Skeletal muscle tissue (tissue), 4 donors: ENCODE results near the gene RD3L. TPM values are rescaled to one million over a fixed set of nuclear protein-coding genes. Genes with fewer than 3 reads are reported as not detected.

Experiments
- H3K27ac ChIP-seq: one replicate; pipeline ENCODE4 v1.7.0; 2013; ENCODE audit warnings: mild to moderate bottlenecking, low read depth, low read length, inconsistent platforms
- H3K27me3 ChIP-seq, 3 donors: one replicate each; pipeline ENCODE4 v1.7.0; 2013; ENCODE audit warnings: low read length in 3 of 3; ENCODE audit not compliant: control insufficient read depth in 3 of 3, insufficient read depth in 3 of 3
- H3K36me3 ChIP-seq, 3 donors: one replicate each; pipeline ENCODE4 v1.7.0; 2013; ENCODE audit warnings: low read length in 3 of 3; ENCODE audit not compliant: control insufficient read depth in 3 of 3, insufficient read depth in 3 of 3
- H3K4me1 ChIP-seq, 3 donors: one replicate each; pipeline ENCODE4 v1.7.0; 2013; ENCODE audit warnings: low read length in 3 of 3, mild to moderate bottlenecking in 3 of 3; ENCODE audit not compliant: control insufficient read depth in 3 of 3, insufficient read depth in 3 of 3
- H3K4me3 ChIP-seq, 3 donors: one replicate each; pipeline ENCODE4 v1.7.0; 2013; ENCODE audit warnings: low read length in 3 of 3
- H3K9ac ChIP-seq, 3 donors: one replicate each; pipeline ENCODE4 v1.7.0; 2013; ENCODE audit warnings: low read length in 3 of 3, mild to moderate bottlenecking in 3 of 3, moderate library complexity in 2 of 3, low read depth in 1 of 3
- H3K9me3 ChIP-seq, 3 donors: one replicate each; pipeline ENCODE4 v1.7.0; 2013; ENCODE audit warnings: low read length in 3 of 3; ENCODE audit not compliant: control insufficient read depth in 3 of 3
- total RNA-seq: library from RNA; depleted of rRNA; stranded (reverse); fragments of >200 nt; gene quantifications from one replicate; pipeline ENCODE4 v1.2.3, GENCODE V29; 2014
- donor health status: Osteomylitis.

RD3L gene
- total RNA-seq, 1 donor from 2014 or later = not detected

DNA sequence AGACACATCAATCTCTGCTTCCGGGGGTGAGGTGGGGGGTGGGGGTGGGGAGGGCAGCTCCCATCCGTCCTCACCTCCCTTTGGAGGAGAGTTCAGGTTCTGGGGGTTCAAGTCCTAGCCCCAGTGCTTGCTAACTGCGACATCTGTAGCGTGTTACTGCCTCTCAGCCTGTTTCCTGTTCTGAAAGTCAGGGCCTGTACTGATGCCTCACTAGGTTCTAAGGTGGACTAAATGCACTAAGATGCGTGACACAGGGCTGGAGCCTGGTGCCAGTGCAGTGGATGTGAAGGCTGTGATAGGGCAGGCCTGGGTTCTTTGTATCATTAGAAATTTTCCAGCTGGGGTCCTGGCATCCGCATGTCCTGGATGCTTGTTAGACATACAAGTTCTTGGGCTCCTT lies 31.3 kb downstream of the RD3L start:
- H3K27me3 ChIP-seq = no peaks in the 10 kb centered on the region
- H3K27ac ChIP-seq = no peak overlapping the region
- H3K9ac ChIP-seq = no peak overlapping the region
- H3K36me3 ChIP-seq = peaks cover 25 to 33% (median 29%) of the 10 kb centered on the region in 3 donors
- H3K4me1 ChIP-seq = peaks cover 4 to 8% (median 7%) of the 10 kb centered on the region in 3 donors
- no peak overlapping the region for H3K4me3 ChIP-seq
- H3K9me3 ChIP-seq = no peaks in the 10 kb centered on the region

DNA sequence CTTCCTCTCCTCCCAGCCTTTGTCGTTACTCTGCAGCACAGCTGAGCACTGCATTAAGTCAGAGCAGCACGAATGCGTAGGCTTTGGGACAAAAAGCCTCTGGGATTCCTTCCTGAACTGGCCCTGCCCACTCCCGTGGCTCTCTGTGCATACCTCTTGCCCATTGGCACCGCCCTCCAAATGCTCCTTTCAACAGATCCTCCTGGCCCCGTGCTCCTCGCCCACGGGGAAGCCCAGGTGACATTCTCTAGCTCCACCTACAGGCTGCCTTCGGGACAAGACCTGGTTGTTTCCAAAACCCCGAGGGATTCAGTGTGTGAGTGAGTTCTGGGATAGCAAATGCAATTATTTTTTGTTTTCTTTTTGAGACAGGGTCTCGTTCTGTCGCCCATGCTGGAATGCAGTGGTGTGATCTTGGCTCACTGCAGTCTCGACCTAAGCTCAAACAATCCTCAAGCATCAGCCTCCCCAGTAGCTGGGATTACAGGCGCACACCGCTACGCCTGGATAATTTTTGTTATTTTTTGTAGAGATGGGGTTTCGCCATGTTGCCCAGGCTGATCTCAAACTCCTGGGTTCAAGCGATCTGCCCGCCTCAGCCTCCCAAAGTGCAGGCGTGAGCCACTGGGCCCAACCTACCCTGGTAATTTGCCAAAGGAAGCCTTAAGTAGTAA lies 31.9 kb downstream of the RD3L start:
- Histone ChIP-seq H3K27me3 (no peaks in the 10 kb centered on the region), H3K4me1 (peaks cover 4 to 8% (median 7%) of the 10 kb centered on the region in 3 donors), H3K4me3 (peak overlapping the region in 1 of 3 donors; percentile 58), H3K9me3 (no peaks in the 10 kb centered on the region), H3K36me3 (peaks cover 24 to 33% (median 29%) of the 10 kb centered on the region in 3 donors), H3K27ac (no peak overlapping the region), H3K9ac (peak overlapping the region in 1 of 3 donors; percentile 60)

DNA sequence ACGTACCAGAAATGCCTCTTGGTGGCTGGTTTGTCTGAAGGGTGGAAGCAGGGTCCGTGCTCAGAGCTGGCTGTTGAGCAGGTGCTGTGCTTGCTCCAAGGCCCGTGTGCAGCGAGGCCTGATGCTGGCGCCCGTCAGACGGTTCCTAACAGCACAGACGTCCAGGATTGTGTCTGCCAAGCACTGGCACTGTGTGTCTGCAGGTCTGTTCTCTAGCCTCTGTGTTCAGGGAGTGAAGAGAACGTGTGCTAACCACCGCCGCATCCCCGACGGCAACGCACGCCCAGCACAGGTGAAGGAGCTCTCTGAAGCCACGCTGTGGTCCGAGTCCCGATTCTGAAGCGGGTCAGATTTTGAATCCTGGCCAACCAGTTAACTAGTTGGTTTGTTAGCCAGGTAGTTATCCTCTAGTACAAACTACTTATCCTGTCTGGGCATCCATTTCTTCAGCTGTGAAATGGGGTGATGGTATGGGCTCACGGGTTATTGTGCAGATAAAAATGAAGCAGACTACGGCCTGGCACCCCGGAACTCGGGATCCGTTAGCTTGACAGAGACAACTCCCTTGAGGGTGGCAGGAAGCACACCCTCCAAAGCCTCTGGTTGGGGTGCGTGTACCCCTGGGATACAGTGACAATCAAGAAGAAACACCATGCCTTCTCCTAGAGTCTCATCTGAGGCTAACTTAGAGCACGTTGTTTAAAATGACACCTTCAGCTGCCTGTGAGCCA lies 32.6 kb downstream of the RD3L start:
- peak overlapping the region in 1 of 3 donors; percentile 58 for H3K4me3 ChIP-seq
- H3K36me3 ChIP-seq = peaks cover 24 to 29% (median 28%) of the 10 kb centered on the region in 3 donors
- H3K9me3 ChIP-seq = no peaks in the 10 kb centered on the region
- H3K27ac ChIP-seq = no peak overlapping the region
- H3K9ac ChIP-seq = peak overlapping the region in 1 of 3 donors; percentile 60
- H3K27me3 ChIP-seq = no peaks in the 10 kb centered on the region
- peaks cover 4 to 8% (median 7%) of the 10 kb centered on the region in 3 donors for H3K4me1 ChIP-seq

DNA sequence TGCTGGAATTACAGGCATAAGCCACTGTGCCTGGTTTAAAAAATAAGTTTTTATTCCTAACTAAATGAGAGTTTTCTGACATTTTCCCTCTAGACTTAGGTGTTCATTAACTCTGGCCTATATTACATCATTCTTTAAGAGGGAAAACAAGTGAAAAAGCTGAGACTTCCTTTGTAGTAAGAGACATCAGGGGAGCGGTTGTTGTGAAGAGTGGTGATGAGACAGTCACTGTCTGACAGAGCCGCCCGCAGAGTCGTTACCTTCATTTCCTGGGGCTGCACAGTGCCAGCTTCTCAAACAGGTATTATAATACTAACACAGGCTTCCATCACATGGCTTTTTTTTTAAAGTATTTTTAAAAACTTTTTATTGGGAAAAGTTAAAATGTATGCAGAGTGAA lies 33.7 kb downstream of the RD3L start:
- H3K27ac ChIP-seq = no peak overlapping the region
- H3K9me3 ChIP-seq = no peaks in the 10 kb centered on the region
- H3K27me3 ChIP-seq = no peaks in the 10 kb centered on the region
- peaks cover 17 to 24% (median 20%) of the 10 kb centered on the region in 3 donors for H3K36me3 ChIP-seq
- peaks cover 4 to 8% (median 7%) of the 10 kb centered on the region in 3 donors for H3K4me1 ChIP-seq
- H3K4me3 ChIP-seq = no peak overlapping the region
- no peak overlapping the region for H3K9ac ChIP-seq

DNA sequence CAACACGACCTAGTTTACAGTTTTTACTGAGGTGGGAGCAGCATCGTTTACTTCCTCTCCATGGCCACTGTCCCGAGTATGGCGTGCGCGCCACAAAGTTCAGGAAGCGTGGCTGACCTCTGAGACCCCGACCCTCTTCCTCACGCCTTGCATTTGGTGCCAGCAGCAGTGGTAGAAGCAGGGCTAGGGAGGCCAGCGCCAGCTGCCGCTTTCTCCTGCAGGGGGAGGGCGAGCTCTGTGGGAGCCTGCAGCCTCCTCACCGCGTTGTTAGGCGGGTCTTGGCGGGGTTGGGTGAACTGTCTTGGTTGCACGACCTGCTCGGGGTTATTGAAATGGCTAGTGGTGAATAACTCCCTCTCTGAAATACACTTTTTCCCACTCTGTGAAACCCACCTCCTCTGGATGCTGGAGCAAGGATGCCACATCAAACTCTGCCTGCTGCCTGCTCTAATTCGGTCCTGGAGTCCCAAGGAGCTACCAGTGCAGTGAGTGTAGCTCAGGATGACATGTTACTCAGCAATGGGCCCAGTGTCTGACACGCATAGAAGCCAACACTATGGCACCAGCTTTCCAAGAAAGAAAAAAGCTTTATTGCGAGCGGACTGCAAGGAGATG lies 36.4 kb downstream of the RD3L start:
- Histone ChIP-seq H3K4me3 (no peak overlapping the region), H3K9me3 (no peaks in the 10 kb centered on the region), H3K27me3 (no peaks in the 10 kb centered on the region), H3K9ac (no peak overlapping the region), H3K36me3 (peaks cover under 1 to 3% (median under 1%) of the 10 kb centered on the region in 3 donors), H3K4me1 (peaks cover 4 to 10% (median 8%) of the 10 kb centered on the region in 3 donors), H3K27ac (no peak overlapping the region)

DNA sequence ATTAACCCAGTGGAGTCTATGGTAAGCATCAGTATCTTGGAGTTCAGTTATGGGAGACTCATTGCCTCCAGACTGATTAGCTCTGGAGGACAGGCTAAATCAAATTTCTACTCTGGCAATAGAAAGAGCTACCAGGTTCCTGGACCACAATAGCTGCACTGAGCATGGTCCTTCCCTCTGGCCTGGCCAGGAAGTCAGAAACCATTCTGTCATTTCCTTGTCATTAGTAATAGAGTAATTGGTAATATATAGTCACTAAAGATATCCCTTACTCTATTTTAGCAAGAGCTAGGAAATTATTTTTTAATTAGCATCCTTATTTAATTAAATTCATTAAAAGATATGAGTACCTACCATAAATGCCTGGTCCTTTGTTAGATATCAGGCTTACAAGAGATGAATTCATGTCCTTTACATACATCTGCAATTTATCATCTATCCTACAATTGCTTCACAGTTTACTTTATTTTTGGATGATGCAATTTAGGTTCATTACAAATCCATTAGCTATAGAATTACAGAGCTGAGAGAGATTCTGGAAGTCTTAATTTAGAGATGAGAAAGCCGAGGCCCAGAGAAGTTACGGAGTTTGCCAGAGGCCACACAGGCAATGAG lies 37.7 kb downstream of the RD3L start:
- no peaks in the 10 kb centered on the region for H3K9me3 ChIP-seq

DNA sequence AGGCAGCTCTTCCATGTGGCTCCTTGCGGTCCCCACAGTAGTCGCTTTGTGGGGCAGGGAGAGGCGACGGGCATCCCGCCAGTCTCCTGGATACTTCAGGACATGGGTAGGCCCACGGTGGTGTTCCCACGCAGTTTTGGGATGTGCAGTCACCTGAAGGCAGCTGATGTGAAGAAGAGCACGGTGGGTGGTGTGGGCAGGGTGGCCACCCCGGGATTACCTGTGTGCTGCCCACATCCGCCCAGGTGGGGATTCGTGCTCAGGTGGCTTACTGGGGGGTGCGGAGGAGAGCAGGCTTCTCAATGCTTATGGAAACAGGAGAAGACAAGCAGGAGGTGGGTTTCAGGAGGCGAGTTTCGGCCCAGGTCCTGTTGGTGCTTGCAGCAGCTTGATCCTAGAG lies 42.5 kb downstream of the RD3L start:
- Histone ChIP-seq H3K9me3 (no peaks in the 10 kb centered on the region), H3K27me3 (peaks cover 0 to 7% (median 4%) of the 10 kb centered on the region in 3 donors), H3K4me1 (peaks cover 0 to 3% (median 0%) of the 10 kb centered on the region in 3 donors)

More for the DNA sequence above, 37.7 kb downstream of the RD3L start:
- H3K4me1 ChIP-seq = peaks cover 0 to 3% (median 0%) of the 10 kb centered on the region in 3 donors
- no peak overlapping the region for H3K4me3 ChIP-seq
- H3K36me3 ChIP-seq = peaks cover 0 to 3% (median 0%) of the 10 kb centered on the region in 3 donors
- no peak overlapping the region for H3K27ac ChIP-seq
- no peak overlapping the region for H3K9ac ChIP-seq
- H3K27me3 ChIP-seq = no peaks in the 10 kb centered on the region

DNA sequence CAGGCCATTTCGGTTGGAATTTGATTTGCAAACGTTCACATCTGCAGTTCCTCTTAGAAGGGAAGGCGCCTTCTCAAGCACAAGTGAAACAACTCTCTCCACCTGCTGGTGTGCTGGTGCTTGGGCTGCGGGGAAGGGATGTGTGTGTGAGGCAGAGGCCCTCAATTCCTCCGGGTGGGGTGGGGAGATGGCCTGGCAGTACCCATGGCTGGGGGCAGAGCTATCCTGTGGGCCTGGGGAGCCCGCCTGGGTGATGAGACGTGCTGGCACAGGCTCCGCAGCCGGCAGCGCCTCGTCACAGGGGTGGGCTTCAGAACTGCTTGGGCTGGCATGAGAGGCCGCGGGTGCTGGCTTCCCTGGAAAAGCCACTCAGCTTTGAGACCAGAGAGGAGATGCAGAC lies 43.0 kb downstream of the RD3L start:
- no peaks in the 10 kb centered on the region for H3K9me3 ChIP-seq
- H3K4me3 ChIP-seq = no peak overlapping the region
- no peak overlapping the region for H3K27ac ChIP-seq
- H3K4me1 ChIP-seq = peaks cover 0 to 3% (median 0%) of the 10 kb centered on the region in 3 donors
- H3K27me3 ChIP-seq = peaks cover 0 to 7% (median 4%) of the 10 kb centered on the region in 3 donors
- H3K36me3 ChIP-seq = no peaks in the 10 kb centered on the region
- H3K9ac ChIP-seq = no peak overlapping the region

More for the DNA sequence above, 42.5 kb downstream of the RD3L start:
- Histone ChIP-seq H3K4me3 (no peak overlapping the region), H3K9ac (no peak overlapping the region), H3K27ac (no peak overlapping the region), H3K36me3 (no peaks in the 10 kb centered on the region)

DNA sequence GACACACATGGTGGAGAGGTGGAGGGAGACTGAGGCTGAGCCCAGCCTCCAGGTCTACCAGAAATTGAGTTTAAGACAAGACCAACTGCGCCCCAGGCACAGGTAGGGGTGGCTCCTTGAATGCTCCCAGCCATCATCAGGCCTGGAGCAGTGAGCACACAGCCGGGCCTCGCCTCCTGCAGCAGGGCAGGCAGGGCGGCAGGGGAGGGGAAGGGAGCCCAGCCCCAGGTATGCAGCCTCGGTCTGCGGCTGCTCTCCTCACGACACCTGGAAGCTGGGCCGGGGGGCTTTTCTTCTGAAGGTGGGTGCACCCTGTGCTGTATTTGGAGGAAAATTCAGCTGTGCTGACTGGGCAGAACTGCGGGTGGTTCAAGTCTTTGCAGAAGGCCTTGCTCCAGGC lies 43.6 kb downstream of the RD3L start:
- Histone ChIP-seq H3K9ac (no peak overlapping the region), H3K9me3 (no peaks in the 10 kb centered on the region), H3K36me3 (no peaks in the 10 kb centered on the region), H3K4me1 (peaks cover 0 to 3% (median 0%) of the 10 kb centered on the region in 3 donors), H3K27ac (no peak overlapping the region), H3K27me3 (peaks cover 0 to 7% (median 4%) of the 10 kb centered on the region in 3 donors), H3K4me3 (no peak overlapping the region)
